WTC11 (cell line): ENCODE measurements around the gene LOXL1.

Experiments
- IRF2 ChIP-seq: sonication (generic); formaldehyde crosslinking; IDR thresholded peaks from 2 replicates; pipeline ENCODE4 v1.8.0; 2022; ENCODE audit warnings: low read depth, missing genetic modification reagents, borderline replicate concordance
- TEAD4 ChIP-seq: sonication (generic); formaldehyde crosslinking; IDR thresholded peaks from 2 replicates; pipeline ENCODE4 v1.8.0; 2022; ENCODE audit warnings: mild to moderate bottlenecking, missing genetic modification reagents
- TF ChIP-seq, protein P1 (sequence below): fragments of 200-600 bp; IDR thresholded peaks from 2 replicates; pipeline ENCODE4 v1.8.0; 2022; ENCODE audit warnings: antibody characterized with exemption
- TF ChIP-seq, protein P2 (sequence below): sonication (generic); formaldehyde crosslinking; IDR thresholded peaks from 2 replicates; pipeline ENCODE4 v1.8.1; 2023; ENCODE audit warnings: mild to moderate bottlenecking, missing genetic modification reagents, moderate library complexity

DNA sequence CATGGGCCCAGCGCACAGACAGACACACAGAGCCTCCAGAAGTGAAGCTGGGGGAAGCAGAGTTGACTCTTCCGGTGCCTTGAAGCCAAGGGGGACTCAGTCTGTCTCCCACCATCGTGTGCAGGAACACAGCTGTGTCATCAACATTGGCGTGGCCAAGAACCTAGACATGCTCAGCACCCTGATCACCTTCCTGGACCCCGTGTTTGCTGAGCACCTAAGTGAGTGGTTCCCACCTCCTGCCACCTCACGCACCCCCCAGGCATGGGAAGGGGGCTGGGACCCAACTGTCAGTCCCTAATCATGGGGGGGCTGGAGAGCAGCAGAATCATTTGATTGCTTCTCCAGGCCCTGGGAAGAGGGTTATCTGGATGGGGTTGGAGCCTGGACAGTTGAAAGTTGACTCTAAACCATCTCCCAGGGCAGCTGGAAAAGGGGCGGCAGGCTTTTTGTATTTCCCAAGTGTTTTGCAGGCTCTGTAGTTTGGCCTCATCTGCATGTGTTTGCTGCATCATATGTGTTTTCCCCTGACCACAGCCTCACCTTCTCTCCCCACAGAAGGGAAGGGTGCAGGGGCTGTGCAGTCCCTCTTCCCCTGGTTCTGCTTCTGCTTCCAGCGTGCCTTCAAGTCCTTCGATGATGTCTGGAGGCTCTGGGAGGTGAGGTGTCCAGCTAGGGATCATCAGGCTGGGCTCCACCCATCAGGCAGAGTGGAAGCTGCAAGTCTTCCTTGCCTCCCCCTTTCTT is 40.1 kb upstream of the LOXL1 start:
- TF ChIP-seq, protein P1, sequence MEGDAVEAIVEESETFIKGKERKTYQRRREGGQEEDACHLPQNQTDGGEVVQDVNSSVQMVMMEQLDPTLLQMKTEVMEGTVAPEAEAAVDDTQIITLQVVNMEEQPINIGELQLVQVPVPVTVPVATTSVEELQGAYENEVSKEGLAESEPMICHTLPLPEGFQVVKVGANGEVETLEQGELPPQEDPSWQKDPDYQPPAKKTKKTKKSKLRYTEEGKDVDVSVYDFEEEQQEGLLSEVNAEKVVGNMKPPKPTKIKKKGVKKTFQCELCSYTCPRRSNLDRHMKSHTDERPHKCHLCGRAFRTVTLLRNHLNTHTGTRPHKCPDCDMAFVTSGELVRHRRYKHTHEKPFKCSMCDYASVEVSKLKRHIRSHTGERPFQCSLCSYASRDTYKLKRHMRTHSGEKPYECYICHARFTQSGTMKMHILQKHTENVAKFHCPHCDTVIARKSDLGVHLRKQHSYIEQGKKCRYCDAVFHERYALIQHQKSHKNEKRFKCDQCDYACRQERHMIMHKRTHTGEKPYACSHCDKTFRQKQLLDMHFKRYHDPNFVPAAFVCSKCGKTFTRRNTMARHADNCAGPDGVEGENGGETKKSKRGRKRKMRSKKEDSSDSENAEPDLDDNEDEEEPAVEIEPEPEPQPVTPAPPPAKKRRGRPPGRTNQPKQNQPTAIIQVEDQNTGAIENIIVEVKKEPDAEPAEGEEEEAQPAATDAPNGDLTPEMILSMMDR = no peak
- TF ChIP-seq TEAD4 (CRISPR knock-in tag) (no peak), IRF2 (CRISPR knock-in tag) (no peak)
- TF ChIP-seq, protein P2, sequence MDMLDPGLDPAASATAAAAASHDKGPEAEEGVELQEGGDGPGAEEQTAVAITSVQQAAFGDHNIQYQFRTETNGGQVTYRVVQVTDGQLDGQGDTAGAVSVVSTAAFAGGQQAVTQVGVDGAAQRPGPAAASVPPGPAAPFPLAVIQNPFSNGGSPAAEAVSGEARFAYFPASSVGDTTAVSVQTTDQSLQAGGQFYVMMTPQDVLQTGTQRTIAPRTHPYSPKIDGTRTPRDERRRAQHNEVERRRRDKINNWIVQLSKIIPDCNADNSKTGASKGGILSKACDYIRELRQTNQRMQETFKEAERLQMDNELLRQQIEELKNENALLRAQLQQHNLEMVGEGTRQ = no peak
